ENCODE data around the gene GPR22. TPM values are rescaled to one million over a fixed set of nuclear protein-coding genes. Genes with fewer than 3 reads are reported as not detected.

GPR22 gene, protein sequence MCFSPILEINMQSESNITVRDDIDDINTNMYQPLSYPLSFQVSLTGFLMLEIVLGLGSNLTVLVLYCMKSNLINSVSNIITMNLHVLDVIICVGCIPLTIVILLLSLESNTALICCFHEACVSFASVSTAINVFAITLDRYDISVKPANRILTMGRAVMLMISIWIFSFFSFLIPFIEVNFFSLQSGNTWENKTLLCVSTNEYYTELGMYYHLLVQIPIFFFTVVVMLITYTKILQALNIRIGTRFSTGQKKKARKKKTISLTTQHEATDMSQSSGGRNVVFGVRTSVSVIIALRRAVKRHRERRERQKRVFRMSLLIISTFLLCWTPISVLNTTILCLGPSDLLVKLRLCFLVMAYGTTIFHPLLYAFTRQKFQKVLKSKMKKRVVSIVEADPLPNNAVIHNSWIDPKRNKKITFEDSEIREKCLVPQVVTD
- not detected for polyA plus RNA-seq (2012; ENCODE audit: insufficient read depth, insufficient read length)

GRCh38 chr7:107469929-107470328 lies at the start of gene GPR22:
Gene GPR22, plus strand, starts transcription at chr7:107470057. Its CDS starts 4,004 bp downstream, at chr7:107474061.
- H3K4me3 ChIP-seq (ENCODE audit: low read length), result no peak within 1 kb of the TSS
- DNase-seq (ENCODE audit: low read depth, low spot score), result no peak

DNA sequence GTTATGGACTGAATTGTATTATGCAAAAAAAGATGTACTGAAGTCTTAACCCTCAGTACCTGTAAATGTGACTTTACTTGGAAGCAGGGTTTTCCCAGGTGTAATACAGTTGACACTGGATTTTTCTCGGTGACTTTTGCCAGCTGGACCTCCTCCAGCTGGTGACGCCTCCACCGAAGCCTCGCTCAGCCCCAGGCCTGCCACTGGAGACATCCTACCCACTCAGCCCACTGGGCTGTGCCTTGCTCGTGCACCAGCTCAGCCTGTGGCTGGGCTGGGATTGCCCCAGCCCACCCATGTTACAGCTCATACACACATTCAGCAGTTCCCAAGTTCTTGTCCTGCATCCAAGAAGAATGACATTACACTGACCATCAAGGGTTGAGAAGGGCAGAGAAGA lies 42.4 kb upstream of the GPR22 start:
- DNase-seq (ENCODE audit: low read depth, low spot score), result no peak
- H3K4me3 ChIP-seq (ENCODE audit: low read length), result no peak overlapping the region

GRCh38 chr7:107428642-107429041 lies 41.2 kb upstream of the GPR22 start:
- DNase-seq (ENCODE audit: low read depth, low spot score), result no peak
- no peak overlapping the region for H3K4me3 ChIP-seq (ENCODE audit: low read length)

GRCh38 chr7:107430057-107430456 lies 39.8 kb upstream of the GPR22 start:
- DNase-seq (ENCODE audit: low read depth, low spot score), result no peak
- H3K4me3 ChIP-seq (ENCODE audit: low read length), result no peak overlapping the region

- no peak for DNase-seq (ENCODE audit: low read depth, low spot score)
- H3K4me3 ChIP-seq (ENCODE audit: low read length), result no peak overlapping the region
Measured at GRCh38 chr7:107432261-107432660, 37.6 kb upstream of the GPR22 start.

GRCh38 chr7:107435749-107436148 lies 34.1 kb upstream of the GPR22 start:
- no peak overlapping the region for H3K4me3 ChIP-seq (ENCODE audit: low read length)
- DNase-seq (ENCODE audit: low read depth, low spot score), result no peak

DNA sequence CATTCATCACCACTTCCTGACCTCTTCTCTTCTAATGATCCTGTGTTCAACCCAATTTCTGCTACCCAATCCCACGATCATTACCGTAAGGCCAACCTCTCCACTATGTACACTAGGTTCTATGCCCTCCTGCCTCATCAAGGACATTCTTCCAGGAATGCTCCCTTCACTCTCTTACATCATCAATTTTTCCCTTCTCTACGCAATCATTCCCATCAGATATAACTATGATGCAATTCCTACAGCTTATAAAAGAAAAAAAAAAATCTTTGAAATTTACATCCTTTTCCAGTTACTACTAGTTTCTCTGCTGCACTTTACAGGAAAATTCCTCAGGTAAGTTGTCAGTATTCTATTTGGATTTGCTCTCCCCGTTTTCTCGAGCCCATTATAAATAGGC lies 30.8 kb upstream of the GPR22 start:
- no peak overlapping the region for H3K4me3 ChIP-seq (ENCODE audit: low read length)
- no peak for DNase-seq (ENCODE audit: low read depth, low spot score)

DNA sequence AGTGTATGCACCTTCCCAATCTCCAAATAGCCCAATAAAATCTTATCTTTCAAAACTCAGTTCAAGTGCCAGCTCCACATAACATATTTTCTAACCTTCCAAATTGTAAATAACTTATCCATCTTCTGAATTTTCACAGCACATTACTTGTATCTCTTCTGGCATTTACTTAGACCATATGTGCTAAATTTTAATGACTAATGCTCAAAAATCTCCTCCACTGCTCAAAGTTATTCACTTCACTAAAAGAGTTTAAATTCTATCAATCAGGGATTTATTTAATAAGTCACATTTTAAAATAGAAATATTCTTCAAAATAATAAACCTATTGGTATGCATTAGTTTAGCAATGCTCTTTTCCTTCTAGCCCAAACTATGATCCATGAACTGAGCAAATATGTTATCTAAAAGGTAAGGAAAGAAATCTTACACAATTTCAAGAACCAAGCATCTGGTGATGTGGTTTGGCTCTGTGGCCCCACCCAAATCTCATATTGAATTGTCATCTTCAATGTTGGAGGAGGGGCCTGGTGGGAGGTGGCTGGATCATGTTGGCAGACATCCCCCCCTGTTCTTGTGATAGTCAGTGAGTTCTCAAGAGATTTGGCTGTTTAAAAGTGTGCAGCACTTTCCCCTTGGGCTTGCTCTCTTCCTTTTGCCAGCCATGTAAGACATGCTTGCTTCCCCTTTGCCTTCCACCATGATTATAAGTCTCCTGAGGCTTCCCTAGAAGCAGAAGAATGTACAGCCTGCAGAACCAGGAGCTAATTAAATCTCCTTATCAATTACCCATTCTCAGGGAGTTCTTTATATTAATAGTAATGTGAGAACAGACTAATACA lies 28.1 kb upstream of the GPR22 start:
- DNase-seq (ENCODE audit: low read depth, low spot score), result no peak
- no peak overlapping the region for H3K4me3 ChIP-seq (ENCODE audit: low read length)

- DNase-seq (ENCODE audit: low read depth, low spot score), result no peak
- H3K4me3 ChIP-seq (ENCODE audit: low read length), result no peak overlapping the region
Measured at GRCh38 chr7:107442678-107443077, 27.2 kb upstream of the GPR22 start.

DNA sequence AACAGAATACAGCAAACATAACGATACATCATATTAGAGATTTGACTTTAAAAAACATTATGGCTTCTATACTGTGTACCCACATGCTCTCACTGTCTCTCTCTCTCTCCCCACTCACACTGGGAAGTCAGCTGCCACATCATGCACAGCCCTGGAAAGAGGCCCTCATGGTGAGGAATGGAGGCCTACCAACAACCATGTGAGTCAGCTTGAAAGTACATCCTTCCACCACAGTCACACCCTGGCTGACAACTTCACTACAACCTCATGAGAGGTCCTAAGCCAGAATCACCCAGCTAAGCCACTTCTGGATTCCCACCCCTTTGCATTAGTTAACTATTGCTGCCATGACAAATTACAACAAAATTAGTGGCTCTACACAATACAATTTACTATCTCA lies 23.3 kb upstream of the GPR22 start:
- no peak for DNase-seq (ENCODE audit: low read depth, low spot score)

GRCh38 chr7:107446988-107447387 lies 22.9 kb upstream of the GPR22 start:
- DNase-seq (ENCODE audit: low read depth, low spot score), result no peak
- no peak overlapping the region for H3K4me3 ChIP-seq (ENCODE audit: low read length)

More for the DNA sequence above, 23.3 kb upstream of the GPR22 start:
- no peak overlapping the region for H3K4me3 ChIP-seq (ENCODE audit: low read length)

- no peak for DNase-seq (ENCODE audit: low read depth, low spot score)
- no peak overlapping the region for H3K4me3 ChIP-seq (ENCODE audit: low read length)
Measured at GRCh38 chr7:107450970-107451369, 18.9 kb upstream of the GPR22 start.

- DNase-seq (ENCODE audit: low read depth, low spot score), result no peak
Measured at GRCh38 chr7:107453388-107453787, 16.5 kb upstream of the GPR22 start.

GRCh38 chr7:107461938-107462533 lies 7.8 kb upstream of the GPR22 start:
- no peak overlapping the region for H3K4me3 ChIP-seq (ENCODE audit: low read length)
- no peak for DNase-seq (ENCODE audit: low read depth, low spot score)

More at GRCh38 chr7:107453388-107453787, 16.5 kb upstream of the GPR22 start:
- H3K4me3 ChIP-seq (ENCODE audit: low read length), result no peak overlapping the region

DNA sequence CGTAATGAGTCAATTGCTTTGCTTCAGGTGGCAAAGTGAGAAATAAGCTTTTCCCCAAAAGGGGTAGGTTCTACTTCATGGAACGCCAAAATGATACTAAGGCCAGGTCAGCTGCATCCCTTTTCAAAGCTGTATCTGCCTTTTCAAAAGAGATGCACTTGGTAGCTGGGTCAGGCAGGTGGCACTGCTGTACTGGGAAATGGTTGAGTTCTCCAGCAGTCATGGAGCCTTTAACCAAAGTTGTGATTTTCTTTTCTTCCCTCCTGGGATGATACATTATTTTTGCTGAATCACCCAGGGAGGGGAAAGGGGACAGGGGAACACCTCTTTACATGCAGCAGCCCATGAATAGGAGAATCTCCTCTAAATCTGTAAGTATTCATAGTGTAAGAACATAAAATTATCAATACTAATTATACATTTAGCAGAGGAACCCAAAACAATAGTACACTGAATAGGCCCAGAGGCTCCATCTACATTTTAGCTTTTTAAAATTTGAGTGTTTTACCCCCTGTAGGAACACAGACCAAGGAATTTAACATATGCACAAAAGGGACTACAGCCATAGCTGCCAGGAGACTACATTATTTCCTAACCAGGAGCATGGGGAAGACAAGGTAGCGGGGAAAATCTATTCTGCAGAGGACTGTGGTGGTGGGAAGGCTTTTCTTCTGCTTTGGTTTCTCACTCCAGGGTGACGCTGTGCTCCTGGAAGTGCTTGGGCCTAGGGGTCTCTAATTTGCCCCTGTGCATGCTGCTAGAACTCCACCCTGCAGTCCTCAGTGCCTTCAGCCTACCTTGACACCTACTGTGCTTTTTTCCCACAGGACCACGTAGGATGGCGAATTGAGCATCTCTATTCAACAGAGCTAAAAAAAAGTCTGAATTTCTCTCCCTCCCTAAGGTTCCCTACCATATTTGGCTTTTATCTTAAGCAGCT lies 6.4 kb upstream of the GPR22 start:
- no peak overlapping the region for H3K4me3 ChIP-seq (ENCODE audit: low read length)
- peak; percentile 20 for DNase-seq (ENCODE audit: low read depth, low spot score)

DNA sequence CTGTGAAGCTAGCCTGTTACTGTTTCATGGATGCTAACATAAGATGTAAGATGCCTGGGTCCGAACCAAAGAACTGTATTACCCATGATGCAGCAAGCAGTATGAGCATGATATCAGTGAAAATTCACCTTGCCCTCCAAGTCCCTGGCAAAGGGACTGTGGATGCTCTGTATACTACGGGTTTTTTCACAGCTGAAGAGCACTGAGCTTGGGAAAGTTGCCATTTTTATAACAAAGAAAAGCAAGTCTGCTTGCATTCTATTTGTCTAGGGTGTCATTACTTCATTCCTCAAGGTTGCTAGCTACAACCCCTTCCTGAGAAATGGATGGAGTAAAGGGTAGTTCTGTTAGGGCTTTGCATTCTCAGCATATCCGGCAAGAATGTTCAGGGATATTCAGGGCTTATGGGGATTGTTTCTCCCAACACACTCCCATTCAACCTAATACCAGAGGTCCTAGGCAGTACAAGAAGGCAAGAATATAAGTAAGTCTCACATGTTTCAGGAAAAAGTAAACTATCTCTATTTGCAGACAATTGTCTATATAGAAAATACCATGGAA lies 5.1 kb upstream of the GPR22 start:
- DNase-seq (ENCODE audit: low read depth, low spot score), result no peak
- H3K4me3 ChIP-seq (ENCODE audit: low read length), result no peak overlapping the region

DNA sequence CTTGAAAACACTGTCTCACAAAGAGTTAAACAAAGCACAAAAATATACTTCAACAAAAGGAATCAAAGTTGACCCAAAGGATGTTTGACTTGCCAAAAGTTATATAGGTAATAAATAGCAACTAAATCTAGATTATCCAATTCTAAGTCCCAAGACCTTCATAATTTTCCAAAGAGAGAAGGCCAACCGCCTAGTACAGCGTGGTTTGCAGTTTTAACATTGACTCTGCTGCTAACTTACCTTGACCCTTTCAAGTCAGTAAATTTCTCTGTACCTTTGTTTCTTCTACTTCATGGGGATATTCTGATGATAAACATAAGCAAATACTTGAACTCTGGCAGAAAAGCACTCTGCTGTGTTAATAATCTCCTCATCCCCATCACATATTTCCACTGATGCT lies 1.9 kb upstream of the GPR22 start:
- no peak for DNase-seq (ENCODE audit: low read depth, low spot score)
- no peak overlapping the region for H3K4me3 ChIP-seq (ENCODE audit: low read length)

- no peak for DNase-seq (ENCODE audit: low read depth, low spot score)
- no peak overlapping the region for H3K4me3 ChIP-seq (ENCODE audit: low read length)
Measured at GRCh38 chr7:107468824-107469223, 1.0 kb upstream of the GPR22 start.

All from Jurkat, Clone E6-1 (cell line).